ENCODE results near the gene KRT14.

DNA sequence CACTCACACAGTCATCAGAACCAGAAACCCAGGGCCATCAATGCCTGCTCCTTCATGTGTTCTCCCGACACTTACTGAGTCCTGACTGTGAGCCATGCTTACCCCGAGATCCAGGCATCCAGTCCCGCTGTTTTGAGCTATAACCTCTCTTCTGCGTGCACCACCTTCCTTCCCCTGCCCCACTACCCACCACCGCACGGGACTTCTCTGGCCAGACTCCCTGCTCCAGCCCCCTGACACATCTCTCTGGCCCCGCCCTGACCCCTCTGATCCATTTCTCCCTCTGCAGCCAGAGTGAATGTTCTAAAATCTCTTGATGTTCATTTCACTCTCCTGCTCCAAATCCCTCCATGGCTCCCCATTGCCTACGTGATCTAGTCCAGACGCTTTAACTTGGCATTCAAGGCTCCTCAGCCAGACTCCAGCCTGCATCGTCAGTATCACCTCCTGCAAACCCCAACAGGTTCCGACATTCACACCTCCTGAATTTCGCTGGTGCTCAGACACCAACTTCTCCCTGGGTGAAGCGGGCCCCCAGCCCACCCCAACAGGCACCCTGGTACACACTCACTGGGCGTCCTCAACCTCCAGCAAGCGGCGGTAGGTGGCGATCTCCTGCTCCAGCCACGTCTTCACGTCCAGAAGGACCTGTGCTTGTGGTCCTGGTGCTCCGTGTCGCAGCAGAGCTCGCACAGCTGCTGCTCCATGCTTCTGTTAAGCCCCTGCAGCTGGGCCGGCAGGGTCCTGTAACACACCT lies 40.8 kb upstream of the KRT14 start:
- TF ChIP-seq CTCF (conservative IDR thresholded peaks at IDR 0.05 in 1 of 2, IDR thresholded peaks at IDR 0.05 in 1 of 2; ENCODE audit: low read depth in 1 of 2, low read length in 2 of 2) (no peak), EZH2 (IDR thresholded peaks at IDR 0.05; ENCODE audit: low read length, missing control alignments) (no peak)

Data from fibroblast of lung (primary cell).